KOPT-K1 (cell line): ENCODE measurements around the gene ANAPC2.

Experiments
- H3K27ac ChIP-seq: fragments of 200-600 bp; sonication (generic); 2 replicates; pipeline ENCODE4 v1.5.1; 2016; ENCODE audit warnings: antibody characterized with exemption, mild to moderate bottlenecking, low read depth, low read length; ENCODE audit not compliant: poor library complexity, severe bottlenecking
- H3K36me3 ChIP-seq: fragments of 200-600 bp; sonication (generic); 2 replicates; pipeline ENCODE4 v1.5.1; 2017; ENCODE audit warnings: antibody characterized with exemption, mild to moderate bottlenecking, low read length, moderate library complexity; ENCODE audit not compliant: insufficient read depth
- H3K9me3 ChIP-seq: fragments of 200-600 bp; sonication (generic); 2 replicates; pipeline ENCODE4 v1.5.1; 2017; ENCODE audit warnings: antibody characterized with exemption, low read length, mild to moderate bottlenecking; ENCODE audit not compliant: insufficient read depth, poor library complexity, severe bottlenecking

The ANAPC2 gene

GRCh38 chr9:137205126-137206069 lies 17.0 kb upstream of the ANAPC2 start, which contains the start of the genes NDOR1 and TMEM203:
TSS of gene NDOR1 (plus strand) at chr9:137205700. CDS start at chr9:137205778, 78 bp downstream.
TSS of gene TMEM203 (minus strand) at chr9:137205648. CDS start at chr9:137205414, 234 bp downstream.
- Histone ChIP-seq H3K9me3 (no peaks in the 10 kb centered on the region), H3K36me3 (peaks cover 31% of the 10 kb centered on the region), H3K27ac (peak within 1 kb of the TSS; percentile 76)

GRCh38 chr9:137204731-137205125 lies 16.4 kb upstream of the ANAPC2 start:
- H3K9me3 ChIP-seq, result no peaks in the 10 kb centered on the region
- H3K36me3 ChIP-seq, result peaks cover 25% of the 10 kb centered on the region
- H3K27ac ChIP-seq, result peak overlapping the region; percentile 76

GRCh38 chr9:137202966-137203365 lies 14.6 kb upstream of the ANAPC2 start:
- Histone ChIP-seq H3K27ac (no peak overlapping the region), H3K36me3 (peaks cover 10% of the 10 kb centered on the region; the same call in 1 of the 2 replicates), H3K9me3 (no peaks in the 10 kb centered on the region)

- peak overlapping the region; percentile 71 for H3K27ac ChIP-seq
- no peaks in the 10 kb centered on the region for H3K36me3 ChIP-seq
- H3K9me3 ChIP-seq, result no peaks in the 10 kb centered on the region
Measured at GRCh38 chr9:137201205-137201868, 13.0 kb upstream of the ANAPC2 start.

- no peaks in the 10 kb centered on the region for H3K9me3 ChIP-seq
- H3K27ac ChIP-seq, result peak within 1 kb of the TSS; percentile 71
- H3K36me3 ChIP-seq, result no peaks in the 10 kb centered on the region
Measured at GRCh38 chr9:137200311-137201204, 12.2 kb upstream of the ANAPC2 start, which contains the start of gene TPRN. TSS of gene TPRN (minus strand) at chr9:137200741. CDS start at chr9:137200711, 30 bp downstream.

- Histone ChIP-seq H3K27ac (no peak overlapping the region), H3K9me3 (no peaks in the 10 kb centered on the region), H3K36me3 (no peaks in the 10 kb centered on the region)
Measured at GRCh38 chr9:137199411-137200121, 11.2 kb upstream of the ANAPC2 start.

- Histone ChIP-seq H3K9me3 (no peaks in the 10 kb centered on the region), H3K27ac (no peak overlapping the region), H3K36me3 (no peaks in the 10 kb centered on the region)
Measured at GRCh38 chr9:137198902-137199283, 10.5 kb upstream of the ANAPC2 start.

GRCh38 chr9:137198051-137198901 lies 9.9 kb upstream of the ANAPC2 start:
- Histone ChIP-seq H3K9me3 (no peaks in the 10 kb centered on the region), H3K27ac (no peak overlapping the region), H3K36me3 (no peaks in the 10 kb centered on the region)

GRCh38 chr9:137195525-137196220 lies 7.3 kb upstream of the ANAPC2 start:
- Histone ChIP-seq H3K9me3 (no peaks in the 10 kb centered on the region), H3K36me3 (peaks cover 12% of the 10 kb centered on the region; the same call in 1 of the 2 replicates), H3K27ac (no peak overlapping the region)

- Histone ChIP-seq H3K9me3 (no peaks in the 10 kb centered on the region), H3K27ac (no peak overlapping the region), H3K36me3 (peaks cover 19% of the 10 kb centered on the region; the same call in 1 of the 2 replicates)
Measured at GRCh38 chr9:137194909-137195308, 6.5 kb upstream of the ANAPC2 start.

- Histone ChIP-seq H3K9me3 (no peaks in the 10 kb centered on the region), H3K27ac (no peak overlapping the region), H3K36me3 (peaks cover 21% of the 10 kb centered on the region; the same call in 1 of the 2 replicates)
Measured at GRCh38 chr9:137194388-137194787, 6.0 kb upstream of the ANAPC2 start.

- Histone ChIP-seq H3K9me3 (no peaks in the 10 kb centered on the region), H3K27ac (no peak overlapping the region), H3K36me3 (peaks cover 21% of the 10 kb centered on the region; the same call in 1 of the 2 replicates)
Measured at GRCh38 chr9:137193771-137194170, 5.4 kb upstream of the ANAPC2 start.

- H3K27ac ChIP-seq, result no peak overlapping the region
- no peaks in the 10 kb centered on the region for H3K9me3 ChIP-seq
- peaks cover 21% of the 10 kb centered on the region; the same call in 1 of the 2 replicates for H3K36me3 ChIP-seq
Measured at GRCh38 chr9:137192859-137193258, 4.5 kb upstream of the ANAPC2 start.
